Kidney (tissue), 14 donors: ENCODE results near the gene PRKCE. TPM values are rescaled to one million over a fixed set of nuclear protein-coding genes. Genes with fewer than 3 reads are reported as not detected.

Experiments
- DNase-seq, 5 donors: peaks; one replicate each; pipeline ENCODE4 v3.0.0-alpha.2; 2013 to 2020
- FAIRE-seq: peaks from 2 replicates; lab custom pipeline; 2012; peaks lifted over from hg19 to GRCh38; lab: Jason Lieb, UNC
- H3K27ac ChIP-seq, 2 donors: one replicate each; pipeline ENCODE4 v1.7.0; 2013; ENCODE audit warnings: low read depth in 2 of 2, low read length in 2 of 2, inconsistent platforms in 1 of 2
- H3K27me3 ChIP-seq: one replicate; pipeline ENCODE4 v1.7.1; 2013; ENCODE audit warnings: low read length, inconsistent platforms; ENCODE audit not compliant: control insufficient read depth, insufficient read depth
- H3K36me3 ChIP-seq, 3 donors: one replicate each; pipeline versions ENCODE4 v1.7.0 to v1.7.1; 2013; ENCODE audit warnings: low read length in 3 of 3, control low read depth in 1 of 3, inconsistent platforms in 1 of 3; ENCODE audit not compliant: insufficient read depth in 3 of 3, control insufficient read depth in 2 of 3
- H3K4me1 ChIP-seq, 3 donors: one replicate each; pipeline versions ENCODE4 v1.7.0 to v1.7.1; 2013; ENCODE audit warnings: low read length in 3 of 3, inconsistent platforms in 1 of 3, low read depth in 1 of 3; ENCODE audit not compliant: control insufficient read depth in 2 of 3, insufficient read depth in 2 of 3
- H3K4me3 ChIP-seq, 3 donors: one replicate each; pipeline versions ENCODE4 v1.7.0 to v1.8.1; 2013; ENCODE audit warnings: low read length in 3 of 3, control low read depth in 1 of 3, inconsistent platforms in 1 of 3
- H3K9ac ChIP-seq, 3 donors: one replicate each; pipeline versions ENCODE4 v1.7.0 to v1.7.1; 2013; ENCODE audit warnings: low read length in 3 of 3, control low read depth in 1 of 3, inconsistent platforms in 1 of 3
- H3K9me3 ChIP-seq, 3 donors: one replicate each; pipeline versions ENCODE4 v1.7.0 to v1.7.1; 2013; ENCODE audit warnings: low read length in 3 of 3, control low read depth in 1 of 3, inconsistent platforms in 1 of 3; ENCODE audit not compliant: control insufficient read depth in 2 of 3, insufficient read depth in 1 of 3
- CTCF ChIP-seq: IDR thresholded peaks from 3 replicates; pipeline ENCODE4 v1.5.1; 2012; ENCODE audit warnings: mild to moderate bottlenecking, moderate library complexity, borderline replicate concordance; ENCODE audit not compliant: insufficient read depth; ENCODE audit errors: extremely low read depth
- intact Hi-C: fragments of 100-400 bp; cut with DNase I; formaldehyde crosslinking; loops from one replicate; pipeline ENCODE4 v1.11.1; 2022
- polyA plus RNA-seq: library from polyadenylated mRNA; stranded (reverse); fragments of 350-450 nt; fragmentation: Illumina TruSeq; extraction: RNeasy Lipid Tissue Mini Kit (QIAGEN cat#74804); gene quantifications from one replicate; pipeline ENCODE4 v1.2.3, GENCODE V29; 2014; ENCODE audit warnings: low read depth, low replicate concordance; ENCODE audit not compliant: insufficient read depth
- total RNA-seq: library from RNA; stranded (reverse); fragmentation: NEBNext Ultra II Directional; extraction: Animal tissue kit (Norgen Biotek cat#: 25700); gene quantifications from one replicate; pipeline ENCODE4 v1.2.1, GENCODE V29; 2021
- donor health status: control.
- donor health status: control.
- donor health status: control.
- donor health status: control.
- donor health status: control.
- donor health status: DM: yes; HTN: yes; CAD: no.
- donor health status: Normal renal cell carcinoma (clear cell type).

PRKCE gene
- total and polyA plus RNA-seq, 2 donors from 2014 or later = 11.1 to 27.3 TPM

GRCh38 chr2:45643543-45644542 lies 7.6 kb upstream of the PRKCE start:
- FAIRE-seq = no peak
- TF ChIP-seq CTCF = peak; percentile 94
- DNase-seq = peak; percentile 73 to 88 (median 83)
- Histone ChIP-seq H3K4me1 (peaks cover 6 to 18% (median 10%) of the 10 kb centered on the region in 3 donors), H3K4me3 (peak overlapping the region; percentile 7 to 70 (median 51)), H3K27ac (no peak overlapping the region), H3K9ac (peak overlapping the region in 2 of 3 donors; percentile 44 to 67), H3K27me3 (no peaks in the 10 kb centered on the region), H3K36me3 (no peaks in the 10 kb centered on the region), H3K9me3 (no peaks in the 10 kb centered on the region)
- intact Hi-C loops = loop anchor here (5.0 to 10.0 kb wide), 2 partner anchors 131 to 293 kb away; no protein-coding TSS in a partner anchor

- Histone ChIP-seq H3K36me3 (no peaks in the 10 kb centered on the region), H3K9me3 (no peaks in the 10 kb centered on the region), H3K9ac (no peak overlapping the region), H3K27me3 (no peaks in the 10 kb centered on the region), H3K27ac (no peak overlapping the region), H3K4me1 (peaks cover 7 to 18% (median 14%) of the 10 kb centered on the region in 3 donors), H3K4me3 (no peak overlapping the region)
- TF ChIP-seq CTCF = no peak
- intact Hi-C loops = loop anchor here (10.0 kb wide), 1 partner anchor 129 kb away; no protein-coding TSS in a partner anchor
- FAIRE-seq (no peak), DNase-seq (no peak)
These were observed 5.2 kb upstream of the PRKCE start for GRCh38 chr2:45646289-45646688.

- Histone ChIP-seq H3K27me3 (no peaks in the 10 kb centered on the region), H3K9me3 (no peaks in the 10 kb centered on the region), H3K4me1 (peaks cover 7 to 18% (median 17%) of the 10 kb centered on the region in 3 donors), H3K27ac (peak overlapping the region in 1 of 2 donors; percentile 66), H3K36me3 (no peaks in the 10 kb centered on the region), H3K9ac (no peak overlapping the region), H3K4me3 (no peak overlapping the region)
- FAIRE-seq (no peak), DNase-seq (peak in 4 of 5 donors; percentile 55 to 78 (median 71))
- TF ChIP-seq CTCF = no peak
- intact Hi-C loops = loop anchor here (10.0 kb wide), 1 partner anchor 127 kb away; no protein-coding TSS in a partner anchor
These were observed 4.1 kb upstream of the PRKCE start for GRCh38 chr2:45647356-45647755.
